Tongue (tissue), 2 donors: ENCODE data around the gene SHMT2. TPM values are rescaled to one million over a fixed set of nuclear protein-coding genes. Genes with fewer than 3 reads are reported as not detected.

Experiments
- DNase-seq: peaks from one replicate; pipeline ENCODE4 v3.0.0-alpha.2; 2015
- total RNA-seq: library from RNA; depleted of rRNA; stranded (reverse); fragments of >200 nt; gene quantifications from one replicate; pipeline ENCODE4 v1.2.3, GENCODE V29; 2014

Gene SHMT2
- total RNA-seq, 1 donor from 2014 or later, result 70.1 TPM

GRCh38 chr12:57198329-57198728 is 31.2 kb upstream of the SHMT2 start:
- DNase-seq, result no peak

- DNase-seq, result no peak
These were observed 30.3 kb upstream of the SHMT2 start for GRCh38 chr12:57199191-57199590.

- no peak for DNase-seq
These were observed 29.0 kb upstream of the SHMT2 start for GRCh38 chr12:57200497-57200896.

- no peak for DNase-seq
These were observed 28.3 kb upstream of the SHMT2 start for GRCh38 chr12:57201219-57201618.

- no peak for DNase-seq
These were observed 27.9 kb upstream of the SHMT2 start for GRCh38 chr12:57201631-57202030.

GRCh38 chr12:57202321-57202720 is 27.2 kb upstream of the SHMT2 start:
- DNase-seq, result no peak

GRCh38 chr12:57203201-57203600 is 26.3 kb upstream of the SHMT2 start:
- no peak for DNase-seq

- no peak for DNase-seq
These were observed 25.7 kb upstream of the SHMT2 start for GRCh38 chr12:57203791-57204190.

- DNase-seq, result no peak
These were observed 25.1 kb upstream of the SHMT2 start for GRCh38 chr12:57204454-57204853.

GRCh38 chr12:57205186-57205585 is 24.3 kb upstream of the SHMT2 start:
- no peak for DNase-seq

- DNase-seq, result no peak
These were observed 23.6 kb upstream of the SHMT2 start for GRCh38 chr12:57205931-57206330.

- DNase-seq, result no peak
These were observed 21.5 kb upstream of the SHMT2 start for GRCh38 chr12:57207731-57208630.

- no peak for DNase-seq
These were observed 20.8 kb upstream of the SHMT2 start for GRCh38 chr12:57208631-57209282.

- no peak for DNase-seq
These were observed 19.6 kb upstream of the SHMT2 start for GRCh38 chr12:57209916-57210315.

GRCh38 chr12:57210461-57210860 is 19.1 kb upstream of the SHMT2 start:
- no peak for DNase-seq

GRCh38 chr12:57210926-57211692 is 18.4 kb upstream of the SHMT2 start:
- no peak for DNase-seq

- no peak for DNase-seq
These were observed 17.5 kb upstream of the SHMT2 start for GRCh38 chr12:57211791-57212700.

GRCh38 chr12:57212701-57213057 is 16.8 kb upstream of the SHMT2 start:
- no peak for DNase-seq

GRCh38 chr12:57213058-57213715 is 16.3 kb upstream of the SHMT2 start:
- peak; percentile 95 for DNase-seq

- no peak for DNase-seq
These were observed 15.6 kb upstream of the SHMT2 start for GRCh38 chr12:57213763-57214397.

- DNase-seq, result peak; percentile 84
These were observed 15.1 kb upstream of the SHMT2 start for GRCh38 chr12:57214398-57214781.
